Stomach smooth muscle (tissue), 2 donors: ENCODE measurements around the gene SLC23A2.
"Not testable (repeated sequence)": the region's sequence is repeated elsewhere in the genome, so short reads cannot be mapped to it uniquely, and the experiment has no call there.

Source experiments
- H3K27ac ChIP-seq: one replicate; pipeline ENCODE4 v1.7.0; 2013; ENCODE audit warnings: mild to moderate bottlenecking, low read length, inconsistent platforms
- H3K27me3 ChIP-seq, 2 donors: one replicate each; pipeline ENCODE4 v1.7.0; 2013; ENCODE audit warnings: low read length in 2 of 2; ENCODE audit not compliant: insufficient read depth in 2 of 2, control insufficient read depth in 1 of 2
- H3K36me3 ChIP-seq, 2 donors: one replicate each; pipeline ENCODE4 v1.7.0; 2013; ENCODE audit warnings: low read length in 2 of 2; ENCODE audit not compliant: control insufficient read depth in 2 of 2, insufficient read depth in 2 of 2
- H3K4me1 ChIP-seq: one replicate; pipeline ENCODE4 v1.7.0; 2013; ENCODE audit warnings: low read length; ENCODE audit not compliant: control insufficient read depth, insufficient read depth
- H3K4me3 ChIP-seq, 2 donors: one replicate each; pipeline ENCODE4 v1.7.0; 2013; ENCODE audit warnings: low read length in 2 of 2
- H3K9ac ChIP-seq, 2 donors: one replicate each; pipeline ENCODE4 v1.7.0; 2013; ENCODE audit warnings: low read length in 2 of 2, mild to moderate bottlenecking in 1 of 2
- H3K9me3 ChIP-seq, 2 donors: one replicate each; pipeline ENCODE4 v1.7.0; 2013; ENCODE audit warnings: low read length in 2 of 2; ENCODE audit not compliant: control insufficient read depth in 2 of 2
- donor health status: healthy.
- donor health status: Pancreatic carcinoma.

The SLC23A2 gene

GRCh38 chr20:4887586-4887985 lies 113.7 kb downstream of the SLC23A2 start:
- peaks cover 22 to 24% of the 10 kb centered on the region in 2 donors for H3K36me3 ChIP-seq
- no peak overlapping the region for H3K27ac ChIP-seq
- H3K27me3 ChIP-seq, result no peaks in the 10 kb centered on the region
- H3K4me1 ChIP-seq, result peaks cover 2% of the 10 kb centered on the region
- H3K9me3 ChIP-seq, result no peaks in the 10 kb centered on the region
- H3K4me3 ChIP-seq, result no peak overlapping the region
- no peak overlapping the region for H3K9ac ChIP-seq

DNA sequence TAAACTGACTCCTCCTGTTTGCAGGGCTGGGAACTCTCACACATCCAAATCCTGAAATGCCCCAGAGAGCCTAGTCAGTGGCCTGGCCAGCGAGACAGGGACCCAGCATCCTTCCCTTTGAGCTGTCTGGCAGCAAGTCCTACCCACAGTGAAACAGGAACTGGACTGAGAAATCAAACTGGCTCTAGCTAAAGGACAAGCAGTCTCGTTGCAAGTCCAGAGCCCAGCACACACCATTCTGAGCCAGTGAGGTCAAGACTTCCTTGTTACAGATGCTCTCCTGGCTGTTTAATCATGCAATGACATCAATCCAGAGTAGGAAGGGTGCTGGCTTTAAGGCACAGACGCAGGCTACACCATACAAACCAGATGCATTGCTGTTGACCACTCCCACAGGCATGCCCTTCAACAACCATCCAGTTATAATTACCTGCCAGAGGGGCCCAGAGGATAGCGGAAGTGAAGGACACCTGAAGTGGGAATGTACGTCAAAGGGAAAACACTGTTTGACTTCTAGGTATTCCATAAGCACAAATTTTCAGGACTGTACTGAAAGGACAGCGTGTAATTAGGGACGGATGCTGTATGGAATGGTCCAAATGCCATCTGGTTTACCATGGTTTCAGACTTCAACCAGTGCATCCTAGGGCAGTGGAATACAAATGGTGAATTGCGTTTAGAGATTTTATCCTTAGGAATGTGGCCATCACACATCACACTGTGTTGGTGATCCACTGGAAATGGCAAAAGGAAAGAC lies 114.4 kb downstream of the SLC23A2 start:
- Histone ChIP-seq H3K36me3 (peaks cover 24 to 27% of the 10 kb centered on the region in 2 donors), H3K27ac (no peak overlapping the region), H3K4me1 (peaks cover under 1% of the 10 kb centered on the region), H3K9ac (peak overlapping the region in 1 of 2 donors; percentile 5), H3K9me3 (no peaks in the 10 kb centered on the region), H3K4me3 (no peak overlapping the region), H3K27me3 (no peaks in the 10 kb centered on the region)

- H3K9me3 ChIP-seq, result no peaks in the 10 kb centered on the region
- peaks cover 24 to 26% of the 10 kb centered on the region in 2 donors for H3K36me3 ChIP-seq
- H3K27ac ChIP-seq, result no peak overlapping the region
- H3K27me3 ChIP-seq, result no peaks in the 10 kb centered on the region
- H3K4me1 ChIP-seq, result no peaks in the 10 kb centered on the region
- H3K9ac ChIP-seq, result no peak overlapping the region
- H3K4me3 ChIP-seq, result no peak overlapping the region
Observed at GRCh38 chr20:4885877-4886276, 115.4 kb downstream of the SLC23A2 start.

GRCh38 chr20:4883546-4883945 lies 117.8 kb downstream of the SLC23A2 start:
- H3K27ac ChIP-seq, result no peak overlapping the region
- H3K9me3 ChIP-seq, result no peaks in the 10 kb centered on the region
- no peak overlapping the region for H3K4me3 ChIP-seq
- no peaks in the 10 kb centered on the region for H3K4me1 ChIP-seq
- peaks cover 18 to 27% of the 10 kb centered on the region in 2 donors for H3K36me3 ChIP-seq
- H3K27me3 ChIP-seq, result no peaks in the 10 kb centered on the region
- no peak overlapping the region for H3K9ac ChIP-seq

DNA sequence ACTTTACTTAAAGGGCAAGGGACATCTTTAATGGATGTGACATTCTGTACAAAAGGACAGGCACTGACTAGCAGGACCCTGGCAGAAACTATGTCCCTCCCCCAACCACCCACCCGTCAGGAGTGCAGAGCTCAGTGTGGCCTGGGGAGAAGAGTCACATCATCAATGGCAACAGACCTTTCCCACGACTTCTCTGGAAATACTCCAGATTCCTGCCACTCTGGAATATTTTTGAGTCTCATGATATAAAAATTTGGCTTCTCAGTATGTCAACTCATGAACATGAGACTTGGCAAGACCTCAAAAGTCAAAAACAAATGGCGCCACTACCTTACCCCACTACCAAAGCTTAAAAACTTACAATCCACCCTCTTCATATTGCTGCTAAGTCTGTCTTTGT lies 118.3 kb downstream of the SLC23A2 start:
- Histone ChIP-seq H3K27me3 (no peaks in the 10 kb centered on the region), H3K9ac (no peak overlapping the region), H3K4me1 (no peaks in the 10 kb centered on the region), H3K4me3 (no peak overlapping the region), H3K36me3 (peaks cover 18 to 27% of the 10 kb centered on the region in 2 donors), H3K9me3 (no peaks in the 10 kb centered on the region), H3K27ac (no peak overlapping the region)

- H3K27me3 ChIP-seq, result no peaks in the 10 kb centered on the region
- H3K36me3 ChIP-seq, result peaks cover 15 to 23% of the 10 kb centered on the region in 2 donors
- no peak overlapping the region for H3K27ac ChIP-seq
- no peak overlapping the region for H3K9ac ChIP-seq
- no peaks in the 10 kb centered on the region for H3K9me3 ChIP-seq
- H3K4me1 ChIP-seq, result no peaks in the 10 kb centered on the region
- no peak overlapping the region for H3K4me3 ChIP-seq
Observed at GRCh38 chr20:4881006-4881730, 120.1 kb downstream of the SLC23A2 start.

- Histone ChIP-seq H3K27me3 (no peaks in the 10 kb centered on the region), H3K9me3 (no peaks in the 10 kb centered on the region), H3K9ac (no peak overlapping the region), H3K4me1 (no peaks in the 10 kb centered on the region), H3K4me3 (no peak overlapping the region), H3K36me3 (peaks cover 20 to 24% of the 10 kb centered on the region in 2 donors), H3K27ac (no peak overlapping the region)
Observed at GRCh38 chr20:4880051-4880450, 121.3 kb downstream of the SLC23A2 start.

DNA sequence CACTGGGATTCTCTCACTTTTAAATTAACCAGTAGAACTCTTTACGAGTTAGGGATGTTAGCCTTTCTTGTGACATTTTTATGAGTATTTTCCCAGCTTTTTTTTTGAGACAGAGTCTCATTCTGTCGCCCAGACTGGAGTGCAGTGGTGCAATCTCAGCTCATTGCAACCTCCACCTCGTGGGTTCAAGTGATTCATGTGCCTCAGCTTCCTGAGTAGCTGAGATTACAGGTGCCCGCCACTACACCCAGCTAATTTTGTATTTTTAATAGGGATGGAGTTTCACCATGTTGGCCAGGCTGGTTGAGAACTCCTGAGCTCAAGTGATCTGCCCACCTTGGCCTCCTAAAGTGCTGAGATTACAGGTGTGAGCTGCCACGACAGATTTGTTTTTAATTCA lies 123.2 kb downstream of the SLC23A2 start:
- H3K4me3 ChIP-seq, H3K9me3 ChIP-seq, H3K27ac ChIP-seq, H3K27me3 ChIP-seq, H3K4me1 ChIP-seq, H3K9ac ChIP-seq: not testable (repeated sequence)
- peaks cover 22 to 25% of the 10 kb centered on the region in 2 donors for H3K36me3 ChIP-seq

GRCh38 chr20:4876731-4877130 lies 124.6 kb downstream of the SLC23A2 start:
- H3K36me3 ChIP-seq, result peaks cover 19% of the 10 kb centered on the region in 2 donors

GRCh38 chr20:4876301-4876700 lies 125.0 kb downstream of the SLC23A2 start:
- Histone ChIP-seq H3K4me1 (no peaks in the 10 kb centered on the region), H3K9ac (no peak overlapping the region), H3K36me3 (peaks cover 19 to 22% of the 10 kb centered on the region in 2 donors), H3K27me3 (no peaks in the 10 kb centered on the region), H3K4me3 (no peak overlapping the region), H3K27ac (no peak overlapping the region), H3K9me3 (no peaks in the 10 kb centered on the region)

More at GRCh38 chr20:4876731-4877130, 124.6 kb downstream of the SLC23A2 start:
- Histone ChIP-seq H3K9me3 (no peaks in the 10 kb centered on the region), H3K27ac (no peak overlapping the region), H3K9ac (no peak overlapping the region), H3K4me3 (no peak overlapping the region), H3K27me3 (no peaks in the 10 kb centered on the region), H3K4me1 (no peaks in the 10 kb centered on the region)

GRCh38 chr20:4875578-4876067 lies 125.7 kb downstream of the SLC23A2 start:
- peaks cover 19% of the 10 kb centered on the region in 2 donors for H3K36me3 ChIP-seq

More at GRCh38 chr20:4875578-4876067, 125.7 kb downstream of the SLC23A2 start:
- Histone ChIP-seq H3K9ac (no peak overlapping the region), H3K27me3 (no peaks in the 10 kb centered on the region), H3K4me3 (no peak overlapping the region), H3K4me1 (no peaks in the 10 kb centered on the region), H3K27ac (no peak overlapping the region), H3K9me3 (no peaks in the 10 kb centered on the region)
